H1 (cell line): ENCODE measurements around the gene GPR176. TPM values are rescaled to one million over a fixed set of nuclear protein-coding genes. Genes with fewer than 3 reads are reported as not detected.

Source experiments
- CTCF ChIA-PET: fragments of 300-600 bp; sonication (Branson Sonifier 250); formaldehyde crosslinking; loops from one replicate; lab custom pipeline; 2021; ENCODE audit not compliant: partially characterized antibody; lab: Charles Lee
- POLR2A ChIA-PET: fragments of 300-600 bp; sonication (Branson Sonifier 250); formaldehyde crosslinking; loops from one replicate; lab custom pipeline; 2021; ENCODE audit warnings: inconsistent platforms; ENCODE audit not compliant: partially characterized antibody; lab: Charles Lee
- DNase-seq, 2 experiments: peaks; one replicate each; pipeline versions ENCODE4 v3.0.0 to v3.0.0-alpha.2; 2010 to 2022; ENCODE audit warnings: low spot score in 2 of 2, low read depth in 1 of 2, mixed read lengths in 1 of 2
- FAIRE-seq: peaks from 2 replicates; lab custom pipeline; 2011; peaks lifted over from hg19 to GRCh38; lab: Jason Lieb, UNC
- H2AFZ ChIP-seq: 2 replicates; pipeline ENCODE4 v1.8.1; 2012; ENCODE audit warnings: low read length, inconsistent platforms
- H2AK5ac ChIP-seq: 2 replicates; pipeline ENCODE4 v1.6.1; 2013; ENCODE audit warnings: low read depth, low read length
- H2BK120ac ChIP-seq: replicated peaks from 2 replicates; pipeline ENCODE3; 2013; ENCODE audit warnings: low read depth, low read length, inconsistent platforms
- H2BK12ac ChIP-seq: 2 replicates; pipeline ENCODE4 v1.6.1; 2013; ENCODE audit warnings: low read depth, low read length
- H2BK15ac ChIP-seq: 2 replicates; pipeline ENCODE4 v1.6.1; 2013; ENCODE audit warnings: low read length
- H2BK20ac ChIP-seq: 2 replicates; pipeline ENCODE4 v1.6.1; 2013; ENCODE audit warnings: low read length
- H2BK5ac ChIP-seq: 2 replicates; pipeline ENCODE4 v1.6.1; 2013; ENCODE audit warnings: low read depth, low read length
- H3K14ac ChIP-seq: 2 replicates; pipeline ENCODE4 v1.6.1; 2013; ENCODE audit warnings: inconsistent platforms; ENCODE audit not compliant: insufficient read length
- H3K18ac ChIP-seq: 2 replicates; pipeline ENCODE4 v1.6.1; 2013; ENCODE audit warnings: low read length; ENCODE audit errors: extremely low read depth
- H3K23ac ChIP-seq: 2 replicates; pipeline ENCODE4 v1.6.1; 2013; ENCODE audit warnings: inconsistent platforms; ENCODE audit not compliant: insufficient read length
- H3K23me2 ChIP-seq: 2 replicates; pipeline ENCODE4 v1.6.1; 2013; ENCODE audit warnings: low read depth, low read length
- H3K27ac ChIP-seq: 2 replicates; pipeline ENCODE4 v1.6.1; 2011; ENCODE audit warnings: low read depth, low read length, inconsistent platforms
- H3K27me3 ChIP-seq, 4 experiments: replicated peaks in 1 of 4; 1 replicate in 1 of 4; 2 replicates in 3 of 4; pipeline versions ENCODE4 v1.6.1 to v1.8.1; 2011 to 2013; ENCODE audit warnings: low read length in 3 of 4, mild to moderate bottlenecking in 3 of 4, inconsistent platforms in 2 of 4, mixed read lengths in 2 of 4, moderate library complexity in 1 of 4; ENCODE audit not compliant: control insufficient read depth in 3 of 4, insufficient read depth in 3 of 4; ENCODE audit errors: extremely low read depth in 1 of 4
- H3K36me3 ChIP-seq, 4 experiments: 2 replicates each; pipeline versions ENCODE4 v1.6.1 to v1.8.1; 2011 to 2013; ENCODE audit warnings: mild to moderate bottlenecking in 4 of 4, low read length in 3 of 4, moderate library complexity in 2 of 4, control low read depth in 1 of 4, inconsistent platforms in 1 of 4; ENCODE audit not compliant: insufficient read depth in 4 of 4, control insufficient read depth in 2 of 4
- H3K4ac ChIP-seq: replicated peaks from 2 replicates; pipeline ENCODE3; 2013; ENCODE audit warnings: low read length, low read depth, mixed read lengths, inconsistent platforms; ENCODE audit not compliant: insufficient read length
- H3K4me1 ChIP-seq, 4 experiments: replicated peaks in 1 of 4; 1 replicate in 1 of 4; 2 replicates in 3 of 4; pipeline versions ENCODE4 v1.6.1 to v1.8.1; 2011 to 2013; ENCODE audit warnings: low read length in 3 of 4, inconsistent platforms in 2 of 4, mixed read lengths in 1 of 4; ENCODE audit not compliant: insufficient read depth in 4 of 4, control insufficient read depth in 3 of 4
- H3K4me2 ChIP-seq, 2 experiments: 2 replicates each; pipeline versions ENCODE4 v1.6.1 to v1.8.1; 2011 to 2013; ENCODE audit warnings: low read depth in 2 of 2, low read length in 2 of 2, control low read depth in 1 of 2, inconsistent platforms in 1 of 2, mild to moderate bottlenecking in 1 of 2; ENCODE audit not compliant: insufficient read depth in 1 of 2
- H3K4me3 ChIP-seq, 4 experiments: fragments of 200-600, 300-600 bp in 1 of 4; sonication (generic), shearing (Covaris generic), sonication (Bioruptor Twin) in 1 of 4; 2 replicates each; pipeline versions ENCODE4 v1.5.1 to v1.8.1; 2011 to 2016; ENCODE audit warnings: low read length in 4 of 4, low read depth in 3 of 4, control low read depth in 2 of 4, inconsistent platforms in 2 of 4, mild to moderate bottlenecking in 2 of 4, mixed read lengths in 1 of 4, moderate library complexity in 1 of 4; ENCODE audit not compliant: insufficient read depth in 2 of 4; ENCODE audit errors: extremely low read depth in 1 of 4
- H3K56ac ChIP-seq: replicated peaks from 2 replicates; pipeline ENCODE3; 2013; ENCODE audit warnings: low read depth, mild to moderate bottlenecking, mixed read lengths, low read length, inconsistent platforms; ENCODE audit not compliant: insufficient read length
- H3K79me1 ChIP-seq: 2 replicates; pipeline ENCODE4 v1.6.1; 2013; ENCODE audit warnings: low read depth, low read length, control low read depth
- H3K79me2 ChIP-seq, 2 experiments: 2 replicates each; pipeline versions ENCODE4 v1.6.1 to v1.8.1; 2012 to 2013; ENCODE audit warnings: low read length in 2 of 2, mild to moderate bottlenecking in 2 of 2, inconsistent platforms in 1 of 2; ENCODE audit not compliant: insufficient read depth in 2 of 2, control insufficient read depth in 1 of 2
- H3K9ac ChIP-seq, 4 experiments: replicated peaks in 1 of 4; 1 replicate in 1 of 4; 2 replicates in 3 of 4; pipeline versions ENCODE4 v1.6.1 to v1.8.1; 2011 to 2013; ENCODE audit warnings: low read depth in 3 of 4, low read length in 3 of 4, control low read depth in 2 of 4, mild to moderate bottlenecking in 2 of 4, moderate library complexity in 2 of 4, inconsistent platforms in 1 of 4; ENCODE audit errors: extremely low read depth in 1 of 4
- H3K9me3 ChIP-seq, 2 experiments: 2 replicates each; pipeline versions ENCODE4 v1.6.1 to v1.8.1; 2012 to 2013; ENCODE audit warnings: mild to moderate bottlenecking in 2 of 2, moderate library complexity in 2 of 2, control low read depth in 1 of 2, inconsistent platforms in 1 of 2, low read depth in 1 of 2, low read length in 1 of 2, mixed read lengths in 1 of 2; ENCODE audit not compliant: insufficient read depth in 2 of 2
- H4K20me1 ChIP-seq, 2 experiments: replicated peaks in 1 of 2; 2 replicates each; pipeline versions ENCODE3 to v1.8.1; 2011 to 2013; ENCODE audit warnings: inconsistent platforms in 2 of 2, low read length in 2 of 2, mild to moderate bottlenecking in 1 of 2; ENCODE audit not compliant: insufficient read depth in 2 of 2, control insufficient read depth in 1 of 2
- H4K5ac ChIP-seq: 2 replicates; pipeline ENCODE4 v1.6.1; 2013; ENCODE audit warnings: low read length, low read depth, mixed read lengths, inconsistent platforms; ENCODE audit not compliant: insufficient read length
- H4K8ac ChIP-seq: 2 replicates; pipeline ENCODE4 v1.8.0; 2013; ENCODE audit warnings: mild to moderate bottlenecking, moderate library complexity, low read length, inconsistent platforms; ENCODE audit not compliant: insufficient read depth; ENCODE audit errors: extremely low read depth
- H4K91ac ChIP-seq: replicated peaks from 2 replicates; pipeline ENCODE3; 2013; ENCODE audit warnings: low read length, mixed read lengths, inconsistent platforms; ENCODE audit not compliant: insufficient read length
- BACH1 ChIP-seq: IDR thresholded peaks from 2 replicates; pipeline ENCODE4 v1.6.1; 2012; ENCODE audit warnings: low read length, improper control_type of control experiment
- E2F6 ChIP-seq: IDR thresholded peaks from 2 replicates; pipeline ENCODE4 v1.6.1; 2012; ENCODE audit warnings: inconsistent platforms
- GTF2F1 ChIP-seq: IDR thresholded peaks from 2 replicates; pipeline ENCODE4 v1.6.1; 2012; ENCODE audit warnings: low read depth, low read length, improper control_type of control experiment, borderline replicate concordance
- HDAC2 ChIP-seq, 2 experiments: fragments of 300-600 bp in 1 of 2; sonication (generic) in 1 of 2; IDR thresholded peaks; 2 replicates each; pipeline ENCODE4 v1.6.1; 2011 to 2012; ENCODE audit warnings: low read depth in 2 of 2, low read length in 2 of 2, mild to moderate bottlenecking in 2 of 2, moderate library complexity in 2 of 2, borderline replicate concordance in 1 of 2, inconsistent platforms in 1 of 2
- MAX ChIP-seq: IDR thresholded peaks from 2 replicates; pipeline ENCODE4 v1.6.1; 2012; ENCODE audit warnings: inconsistent platforms
- SAP30 ChIP-seq: fragments of 300-600 bp; sonication (generic); IDR thresholded peaks from 2 replicates; pipeline ENCODE4 v1.7.1; 2012; ENCODE audit warnings: low read length, moderate library complexity, mild to moderate bottlenecking, inconsistent platforms; ENCODE audit not compliant: insufficient read depth, insufficient replicate concordance
- SIX5 ChIP-seq: IDR thresholded peaks from 2 replicates; pipeline ENCODE4 v1.6.1; 2011; ENCODE audit warnings: mild to moderate bottlenecking, low read depth, low read length
- TAF7 ChIP-seq: optimal IDR thresholded peaks from 2 replicates; pipeline ENCODE3; 2011; ENCODE audit warnings: low read depth, mild to moderate bottlenecking, inconsistent platforms, low read length, moderate library complexity, borderline replicate concordance
- TBP ChIP-seq: IDR thresholded peaks from 2 replicates; pipeline ENCODE4 v1.6.1; 2011; ENCODE audit warnings: low read depth, low read length, improper control_type of control experiment
- WGBS, 2 experiments: shearing (Covaris generic) in 1 of 2; methylation state at CpG; one replicate each; pipeline versions ENCODE4 v1.1.6 to v1.1.7; 2013 to 2015; ENCODE audit warnings: low lambda C conversion rate in 2 of 2, mixed read lengths in 2 of 2, inconsistent platforms in 1 of 2, low coverage in 1 of 2, missing lambda C conversion rate in 1 of 2; ENCODE audit not compliant: insufficient replicate concordance in 2 of 2, insufficient coverage in 1 of 2, insufficient read length in 1 of 2; ENCODE audit errors: extremely low coverage in 1 of 2, missing lambda C conversion rate in 1 of 2; 5-methylcytosine and 5-hydroxymethylcytosine counted together
- polyA plus RNA-seq, 7 experiments: library from polyadenylated mRNA; depleted of rRNA in 3 of 7; stranded (reverse) in 5 of 7; unstranded in 2 of 7; fragments of >200 nt in 5 of 7; fragments of 200-250 nt in 2 of 7; gene quantifications; 1 replicate in 5 of 7; 2 replicates in 1 of 7; 4 replicates in 1 of 7; pipeline versions ENCODE4 v1.2.1 to v1.2.3, GENCODE V29; 2011 to 2013; ENCODE audit warnings: missing spikeins in 2 of 7, mixed read lengths in 2 of 7
- total RNA-seq: library from RNA; stranded (reverse); fragmentation: NEBNext Ultra II Directional; extraction: Animal tissue kit (Norgen Biotek cat#: 25700); gene quantifications from 2 replicates; pipeline ENCODE4 v1.2.1, GENCODE V29; 2021

The GPR176 gene
- total and polyA plus RNA-seq, 2 of the 8 experiments (the other 6 are each of a cell fraction or from before 2014, with no cell fraction given): 190 to 281 TPM

- Histone ChIP-seq H2BK120ac (peak overlapping the region; percentile 62), H3K9ac (peak overlapping the region; percentile 74 to 84 (median 78)), H3K4me1 (peaks cover 5 to 15% (median 8%) of the 10 kb centered on the region in 4 experiments; a peak in 6 of 7 replicates), H3K4me2 (peak overlapping the region; percentile 67 to 82), H3K27me3 (no peaks in the 10 kb centered on the region), H4K8ac (peak overlapping the region; percentile 95), H3K27ac (peak overlapping the region; percentile 69), H2AK5ac (peak overlapping the region; percentile 59; the same call in 1 of the 2 replicates), H3K14ac (no peak overlapping the region), H3K9me3 (no peaks in the 10 kb centered on the region), H2AFZ (no peak overlapping the region; the same call in 1 of the 2 replicates), H3K56ac (peak overlapping the region; percentile 43), H3K36me3 (peaks cover 0 to 8% (median 1%) of the 10 kb centered on the region in 4 experiments; a peak in 2 of 8 replicates), H3K4me3 (peak overlapping the region; percentile 91 to 95 (median 94)), H3K18ac (peak overlapping the region; percentile 95), H2BK12ac (peak overlapping the region; percentile 95; the same call in 1 of the 2 replicates), H4K20me1 (peaks cover 0 to 12% of the 10 kb centered on the region in 2 experiments), H3K23ac (no peak overlapping the region), H2BK20ac (peak overlapping the region; percentile 76; the same call in 1 of the 2 replicates), H2BK15ac (peak overlapping the region; percentile 78; the same call in 1 of the 2 replicates), H3K79me1 (peaks cover 6% of the 10 kb centered on the region; the same call in 1 of the 2 replicates), H3K79me2 (peaks cover 10 to 49% of the 10 kb centered on the region in 2 experiments; a peak in 3 of 4 replicates), H4K91ac (peak overlapping the region; percentile 96), H3K23me2 (peaks cover 7% of the 10 kb centered on the region), H3K4ac (peak overlapping the region; percentile 11), H2BK5ac (peak overlapping the region; percentile 85), H4K5ac (peak overlapping the region; percentile 79)
- 3% methylated on average over 65 of the region's 70 CpGs; no CpG with 5 or more reads in 1 of the 2 experiments for WGBS, 2 experiments
- CTCF ChIA-PET: interaction anchor here (0.7 to 1.8 kb wide), 7 partner anchors 11 to 125 kb away, joined by 3 to 7 read pairs (median 3); partner anchors contain the start of gene EIF2AK4
- POLR2A ChIA-PET: interaction anchor here (0.7 to 2.7 kb wide), 17 partner anchors 9 to 146 kb away, joined by 3 to 27 read pairs (median 5); partner anchors contain the start of gene EIF2AK4
- peak in 1 of 2 experiments; percentile 86 for DNase-seq
- no peak for FAIRE-seq
- no peak for TF ChIP-seq SIX5
- peak; percentile 86 for TF ChIP-seq MAX
- TF ChIP-seq GTF2F1: peak; percentile 85; the same call in 1 of the 2 replicates
- peak; percentile 88 for TF ChIP-seq TAF7
- TF ChIP-seq E2F6: peak; percentile 10
- peak; percentile 81 for TF ChIP-seq TBP
- no peak for TF ChIP-seq SAP30
- TF ChIP-seq HDAC2 (IDR thresholded peaks at IDR 0.05; ENCODE audit: borderline replicate concordance in 1 of 2, low read depth in 2 of 2, low read length in 2 of 2): peak in 1 of 2 experiments; percentile 32; a peak in 1 of 4 replicates
- TF ChIP-seq BACH1: peak; percentile 82
Observed at GRCh38 chr15:39920510-39921273, 626 bp upstream of the GPR176 start.
